Glutamatergic neuron (in vitro differentiated cells): ENCODE data around the gene MKI67. TPM values are rescaled to one million over a fixed set of nuclear protein-coding genes. Genes with fewer than 3 reads are reported as not detected.

Experiments used
- DNase-seq: peaks from one replicate; pipeline ENCODE4 v3.0.0; 2022
- H3K27ac Mint-ChIP-seq: one replicate; pipeline ENCODE4 v1.8.0; 2020; ENCODE audit warnings: mild to moderate bottlenecking, mixed read lengths, inconsistent platforms; ENCODE audit not compliant: unreplicated experiment
- H3K27me3 Mint-ChIP-seq: one replicate; pipeline ENCODE4 v1.8.0; 2020; ENCODE audit warnings: mild to moderate bottlenecking, moderate library complexity, mixed read lengths, inconsistent platforms; ENCODE audit not compliant: unreplicated experiment
- H3K36me3 Mint-ChIP-seq: one replicate; pipeline ENCODE4 v1.8.0; 2020; ENCODE audit warnings: mild to moderate bottlenecking, mixed read lengths, inconsistent platforms; ENCODE audit not compliant: unreplicated experiment
- H3K4me1 Mint-ChIP-seq: one replicate; pipeline ENCODE4 v1.8.0; 2020; ENCODE audit warnings: mild to moderate bottlenecking, low read depth, mixed read lengths, inconsistent platforms; ENCODE audit not compliant: unreplicated experiment
- H3K4me3 Mint-ChIP-seq: one replicate; pipeline ENCODE4 v1.8.0; 2020; ENCODE audit warnings: mild to moderate bottlenecking, mixed read lengths, inconsistent platforms; ENCODE audit not compliant: unreplicated experiment
- H3K9me3 Mint-ChIP-seq: one replicate; pipeline ENCODE4 v1.8.0; 2020; ENCODE audit warnings: mild to moderate bottlenecking, moderate library complexity, mixed read lengths, inconsistent platforms; ENCODE audit not compliant: unreplicated experiment
- CTCF ChIP-seq: fragments of 200-600 bp; sonication (generic); IDR thresholded peaks from one replicate; pipeline ENCODE4 v1.5.0; 2021; ENCODE audit not compliant: partially characterized antibody, unreplicated experiment
- total RNA-seq: library from RNA; stranded (reverse); fragmentation: NEBNext Ultra II Directional; extraction: Animal tissue kit (Norgen Biotek cat#: 25700); gene quantifications from one replicate; pipeline ENCODE4 v1.2.1, GENCODE V29; 2021; ENCODE audit not compliant: unreplicated experiment

The MKI67 gene
- total RNA-seq, 1 donor from 2014 or later = 14.7 TPM

GRCh38 chr10:128083191-128083895 is 42.9 kb downstream of the MKI67 start:
- no peak for DNase-seq
- H3K9me3 Mint-ChIP-seq = peaks cover 14% of the 10 kb centered on the region
- no peak for TF ChIP-seq CTCF
- H3K36me3 Mint-ChIP-seq = no peaks in the 10 kb centered on the region
- H3K4me3 Mint-ChIP-seq = no peak overlapping the region
- peaks cover 58% of the 10 kb centered on the region for H3K4me1 Mint-ChIP-seq
- H3K27ac Mint-ChIP-seq = peak overlapping the region; percentile 40
- peaks cover 15% of the 10 kb centered on the region for H3K27me3 Mint-ChIP-seq

- Mint-ChIP-seq H3K27me3 (peaks cover 11% of the 10 kb centered on the region), H3K9me3 (peaks cover 8% of the 10 kb centered on the region)
- DNase-seq = no peak
Measured at GRCh38 chr10:128081720-128082119, 44.5 kb downstream of the MKI67 start.

GRCh38 chr10:128081222-128081621 is 45.0 kb downstream of the MKI67 start:
- H3K9me3 Mint-ChIP-seq = peaks cover 4% of the 10 kb centered on the region
- no peak for TF ChIP-seq CTCF
- no peak for DNase-seq

More at GRCh38 chr10:128081720-128082119, 44.5 kb downstream of the MKI67 start:
- Mint-ChIP-seq H3K36me3 (no peaks in the 10 kb centered on the region), H3K27ac (no peak overlapping the region), H3K4me3 (no peak overlapping the region), H3K4me1 (peaks cover 46% of the 10 kb centered on the region)
- TF ChIP-seq CTCF = no peak

GRCh38 chr10:128080641-128081040 is 45.6 kb downstream of the MKI67 start:
- Mint-ChIP-seq H3K27ac (peak overlapping the region; percentile 88), H3K9me3 (peaks cover 4% of the 10 kb centered on the region), H3K4me1 (peaks cover 37% of the 10 kb centered on the region), H3K4me3 (peak overlapping the region; percentile 21), H3K36me3 (no peaks in the 10 kb centered on the region), H3K27me3 (peaks cover 7% of the 10 kb centered on the region)
- TF ChIP-seq CTCF = no peak
- DNase-seq = no peak

More at GRCh38 chr10:128081222-128081621, 45.0 kb downstream of the MKI67 start:
- Mint-ChIP-seq H3K4me3 (no peak overlapping the region), H3K36me3 (no peaks in the 10 kb centered on the region), H3K27me3 (peaks cover 7% of the 10 kb centered on the region), H3K4me1 (peaks cover 43% of the 10 kb centered on the region), H3K27ac (peak overlapping the region; percentile 88)

- Mint-ChIP-seq H3K4me1 (peaks cover 35% of the 10 kb centered on the region), H3K36me3 (no peaks in the 10 kb centered on the region), H3K27ac (peak overlapping the region; percentile 88), H3K27me3 (peaks cover 7% of the 10 kb centered on the region), H3K9me3 (peaks cover 4% of the 10 kb centered on the region), H3K4me3 (no peak overlapping the region)
- no peak for TF ChIP-seq CTCF
- DNase-seq = no peak
Measured at GRCh38 chr10:128080231-128080630, 46.0 kb downstream of the MKI67 start.
